ENCODE data around the gene HS6ST2. TPM values are rescaled to one million over a fixed set of nuclear protein-coding genes. Genes with fewer than 3 reads are reported as not detected.

HS6ST2 gene
- total RNA-seq, 1 donor from 2014 or later, result 43.2 TPM

DNA sequence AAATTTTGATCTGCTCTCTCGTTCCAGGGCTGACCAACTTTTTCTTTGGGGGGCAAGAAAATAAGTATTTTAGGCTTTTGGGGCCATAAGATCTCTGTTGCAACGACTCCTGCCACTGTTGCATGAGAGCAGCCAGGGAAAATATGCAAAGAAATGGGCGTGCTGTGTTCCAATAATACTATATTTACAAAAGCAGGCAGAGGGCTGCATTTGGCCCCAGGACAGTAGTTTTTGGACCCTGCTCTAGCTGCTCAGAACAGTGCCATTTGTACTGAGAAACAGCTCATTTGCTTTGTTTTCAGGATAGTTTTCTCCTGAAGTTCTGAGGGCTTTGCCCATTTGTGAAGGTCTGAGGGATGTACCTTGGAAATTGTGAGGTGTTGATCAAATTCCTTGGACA lies 334.5 kb downstream of the HS6ST2 start:
- Histone ChIP-seq H3K4me1 (no peaks in the 10 kb centered on the region), H3F3A (ENCODE audit: low read depth) (no peaks in the 10 kb centered on the region), H3K9me3 (ENCODE audit: low read depth) (no peaks in the 10 kb centered on the region), H2AFZ (replicated peaks) (no peak overlapping the region), H3K36me3 (no peaks in the 10 kb centered on the region), H3K27me3 (no peaks in the 10 kb centered on the region), H3K27ac (no peak overlapping the region), H4K20me1 (ENCODE audit: low read depth) (no peaks in the 10 kb centered on the region), H3K79me2 (ENCODE audit: low read depth) (no peaks in the 10 kb centered on the region), H3K9ac (no peak overlapping the region), H3K4me3 (no peak overlapping the region), H3K4me2 (no peak overlapping the region)
- Mint-ChIP-seq H3K36me3 (no peaks in the 10 kb centered on the region), H3K4me1 (no peaks in the 10 kb centered on the region), H3K9me3 (no peaks in the 10 kb centered on the region), H3K4me3 (no peak overlapping the region), H3K27me3 (ENCODE audit: insufficient read depth, low read depth) (no peaks in the 10 kb centered on the region), H3K27ac (no peak overlapping the region)
- TF ChIP-seq, protein P1, sequence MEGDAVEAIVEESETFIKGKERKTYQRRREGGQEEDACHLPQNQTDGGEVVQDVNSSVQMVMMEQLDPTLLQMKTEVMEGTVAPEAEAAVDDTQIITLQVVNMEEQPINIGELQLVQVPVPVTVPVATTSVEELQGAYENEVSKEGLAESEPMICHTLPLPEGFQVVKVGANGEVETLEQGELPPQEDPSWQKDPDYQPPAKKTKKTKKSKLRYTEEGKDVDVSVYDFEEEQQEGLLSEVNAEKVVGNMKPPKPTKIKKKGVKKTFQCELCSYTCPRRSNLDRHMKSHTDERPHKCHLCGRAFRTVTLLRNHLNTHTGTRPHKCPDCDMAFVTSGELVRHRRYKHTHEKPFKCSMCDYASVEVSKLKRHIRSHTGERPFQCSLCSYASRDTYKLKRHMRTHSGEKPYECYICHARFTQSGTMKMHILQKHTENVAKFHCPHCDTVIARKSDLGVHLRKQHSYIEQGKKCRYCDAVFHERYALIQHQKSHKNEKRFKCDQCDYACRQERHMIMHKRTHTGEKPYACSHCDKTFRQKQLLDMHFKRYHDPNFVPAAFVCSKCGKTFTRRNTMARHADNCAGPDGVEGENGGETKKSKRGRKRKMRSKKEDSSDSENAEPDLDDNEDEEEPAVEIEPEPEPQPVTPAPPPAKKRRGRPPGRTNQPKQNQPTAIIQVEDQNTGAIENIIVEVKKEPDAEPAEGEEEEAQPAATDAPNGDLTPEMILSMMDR (IDR thresholded peaks at IDR 0.05), result no peak
- TF ChIP-seq EZH2 (IDR thresholded peaks at IDR 0.05) (no peak), EZH2phosphoT487 (IDR thresholded peaks at IDR 0.05) (no peak)
- DNase-seq (ENCODE audit: low spot score), result no peak

DNA sequence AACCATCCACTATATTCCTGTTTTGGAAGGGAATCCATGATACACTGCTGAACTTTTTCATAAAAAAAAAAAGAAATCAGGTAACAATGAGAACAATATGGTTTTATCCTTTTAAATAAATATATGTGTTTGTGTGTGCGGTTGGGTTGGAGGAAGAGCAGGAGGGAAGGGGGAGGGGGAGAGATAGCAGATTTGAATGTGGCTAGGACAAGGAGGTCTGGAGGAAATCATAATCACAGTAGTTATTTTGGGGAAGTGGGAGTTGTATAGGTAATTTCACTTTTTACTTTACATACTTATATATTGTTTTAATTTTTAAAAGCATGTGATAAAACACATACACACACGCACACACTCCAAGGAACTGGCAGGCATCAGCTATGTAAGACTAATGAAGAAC lies 335.1 kb downstream of the HS6ST2 start:
- H3K27ac Mint-ChIP-seq, result no peak overlapping the region
- no peaks in the 10 kb centered on the region for H3K27me3 ChIP-seq
- H3K36me3 ChIP-seq, result no peaks in the 10 kb centered on the region
- H3K4me3 ChIP-seq, result no peak overlapping the region
- H3F3A ChIP-seq (ENCODE audit: low read depth), result no peaks in the 10 kb centered on the region
- H3K4me1 Mint-ChIP-seq, result no peaks in the 10 kb centered on the region
- H3K4me1 ChIP-seq, result no peaks in the 10 kb centered on the region
- no peaks in the 10 kb centered on the region for H3K79me2 ChIP-seq (ENCODE audit: low read depth)
- H3K27ac ChIP-seq, result no peak overlapping the region
- H3K36me3 Mint-ChIP-seq, result no peaks in the 10 kb centered on the region
- H3K4me2 ChIP-seq, result no peak overlapping the region
- no peaks in the 10 kb centered on the region for H4K20me1 ChIP-seq (ENCODE audit: low read depth)
- H3K9me3 Mint-ChIP-seq, result no peaks in the 10 kb centered on the region
- TF ChIP-seq EZH2phosphoT487 (IDR thresholded peaks at IDR 0.05) (no peak), EZH2 (IDR thresholded peaks at IDR 0.05) (no peak)
- TF ChIP-seq, protein P1 (IDR thresholded peaks at IDR 0.05), result no peak
- DNase-seq (ENCODE audit: low spot score), result no peak
- H3K9ac ChIP-seq, result no peak overlapping the region
- no peak overlapping the region for H3K4me3 Mint-ChIP-seq
- H2AFZ ChIP-seq (replicated peaks), result no peak overlapping the region
- H3K9me3 ChIP-seq (ENCODE audit: low read depth), result no peaks in the 10 kb centered on the region
- H3K27me3 Mint-ChIP-seq (ENCODE audit: insufficient read depth, low read depth), result no peaks in the 10 kb centered on the region

DNA sequence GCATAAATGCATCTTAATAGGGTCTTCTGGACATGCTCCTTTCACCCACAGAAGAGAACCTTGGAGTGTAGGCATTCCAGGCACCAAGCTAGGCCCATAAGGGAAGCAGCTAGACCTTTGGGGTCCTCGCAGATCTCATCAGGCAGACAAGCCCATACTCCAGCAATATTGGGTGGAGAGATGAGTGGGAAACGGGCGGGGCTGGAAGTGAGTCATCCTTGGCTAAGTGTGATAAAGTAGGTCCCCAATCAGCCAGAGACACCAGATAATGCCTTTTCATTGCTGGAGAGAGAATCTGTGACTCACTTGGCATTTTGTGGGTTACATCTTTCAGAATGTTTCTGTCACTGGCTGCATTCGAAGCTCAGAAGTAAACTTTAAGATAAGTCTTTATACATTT lies 336.3 kb downstream of the HS6ST2 start:
- no peak for TF ChIP-seq EZH2phosphoT487 (IDR thresholded peaks at IDR 0.05)
- TF ChIP-seq, protein P1 (IDR thresholded peaks at IDR 0.05), result no peak
- TF ChIP-seq EZH2 (IDR thresholded peaks at IDR 0.05), result no peak
- no peaks in the 10 kb centered on the region for H4K20me1 ChIP-seq (ENCODE audit: low read depth)
- no peaks in the 10 kb centered on the region for H3K79me2 ChIP-seq (ENCODE audit: low read depth)
- H2AFZ ChIP-seq (replicated peaks), result no peak overlapping the region
- H3K9ac ChIP-seq, result no peak overlapping the region
- no peaks in the 10 kb centered on the region for H3K36me3 ChIP-seq
- Mint-ChIP-seq H3K4me3 (no peak overlapping the region), H3K9me3 (no peaks in the 10 kb centered on the region), H3K36me3 (no peaks in the 10 kb centered on the region), H3K4me1 (no peaks in the 10 kb centered on the region), H3K27me3 (ENCODE audit: insufficient read depth, low read depth) (no peaks in the 10 kb centered on the region), H3K27ac (no peak overlapping the region)
- no peaks in the 10 kb centered on the region for H3K9me3 ChIP-seq (ENCODE audit: low read depth)
- H3F3A ChIP-seq (ENCODE audit: low read depth), result no peaks in the 10 kb centered on the region
- H3K27ac ChIP-seq, result no peak overlapping the region
- H3K4me1 ChIP-seq, result no peaks in the 10 kb centered on the region
- no peak overlapping the region for H3K4me2 ChIP-seq
- no peak overlapping the region for H3K4me3 ChIP-seq
- no peaks in the 10 kb centered on the region for H3K27me3 ChIP-seq
- DNase-seq (ENCODE audit: low spot score), result no peak

Measured in neural progenitor cell (in vitro differentiated cells).